Subcutaneous adipose tissue (tissue), 4 donors: ENCODE measurements around the gene EIPR1. TPM values are rescaled to one million over a fixed set of nuclear protein-coding genes. Genes with fewer than 3 reads are reported as not detected.

Experiments used
- CTCF ChIP-seq: fragments of 450-650 bp; IDR thresholded peaks from one replicate; pipeline ENCODE4 v1.5.1; 2016; ENCODE audit warnings: low read depth, mild to moderate bottlenecking, control low read depth, antibody characterized with exemption, moderate library complexity
- total RNA-seq, 4 donors: library from RNA; depleted of rRNA; stranded (reverse); fragments of >200 nt; gene quantifications; one replicate each; pipeline ENCODE4 v1.1.0, GENCODE V29; 2016

Gene EIPR1
- total RNA-seq, 4 donors from 2014 or later: 13.9 to 27.6 (median 16.1) TPM

GRCh38 chr2:3216841-3217495 is 160.7 kb downstream of the EIPR1 start:
- no peak for TF ChIP-seq CTCF

GRCh38 chr2:3214806-3215404 is 162.7 kb downstream of the EIPR1 start:
- no peak for TF ChIP-seq CTCF

DNA sequence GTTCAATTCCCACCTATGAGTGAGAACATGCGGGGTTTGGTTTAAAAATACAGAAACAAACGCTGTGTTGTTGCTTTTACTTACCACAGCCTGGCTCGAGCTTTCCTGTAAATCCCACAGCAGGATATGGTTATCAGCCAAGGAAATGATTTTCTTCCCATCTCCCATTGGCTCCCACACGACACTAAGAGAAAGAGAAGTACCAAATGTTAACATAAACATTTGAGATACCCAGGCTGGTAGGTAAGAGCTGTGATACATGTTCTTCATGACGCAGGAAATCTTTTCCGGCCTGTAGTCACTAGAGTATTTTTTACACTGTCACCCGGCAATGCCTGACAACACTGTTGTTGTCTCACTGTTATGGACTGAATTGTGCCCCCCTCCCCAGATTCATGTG is 163.6 kb downstream of the EIPR1 start:
- no peak for TF ChIP-seq CTCF

DNA sequence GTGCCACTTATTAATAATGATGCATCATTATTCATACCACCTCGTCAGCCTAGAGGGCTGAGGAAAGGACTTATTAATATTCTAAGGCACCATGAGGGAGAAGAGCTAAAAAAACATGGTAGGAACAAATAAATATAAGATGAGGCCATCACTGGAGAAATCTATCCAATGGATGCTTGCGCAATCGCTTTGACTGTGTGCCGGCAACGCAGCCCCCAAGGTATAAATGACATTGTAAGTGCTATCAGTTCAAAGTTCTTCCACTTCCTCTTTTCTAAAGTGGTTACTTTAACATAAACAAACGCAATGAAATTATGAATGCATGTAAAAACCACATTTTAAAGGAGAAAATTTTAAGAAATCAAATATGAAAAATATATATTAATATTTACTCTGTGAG is 164.6 kb downstream of the EIPR1 start:
- no peak for TF ChIP-seq CTCF

- no peak for TF ChIP-seq CTCF
Observed at GRCh38 chr2:3212061-3212362, 165.6 kb downstream of the EIPR1 start.

GRCh38 chr2:3211256-3212060 is 166.2 kb downstream of the EIPR1 start:
- no peak for TF ChIP-seq CTCF

- no peak for TF ChIP-seq CTCF
Observed at GRCh38 chr2:3210257-3210656, 167.4 kb downstream of the EIPR1 start.
